ENCODE data around the gene HIPK1.
"Not testable (repeated sequence)": the region's sequence is repeated elsewhere in the genome, so short reads cannot be mapped to it uniquely, and the experiment has no call there.

HIPK1 gene

GRCh38 chr1:113945329-113945728 is 16.2 kb downstream of the HIPK1 start:
- DNase-seq (ENCODE audit: low spot score) = no peak

GRCh38 chr1:113946112-113946511 is 17.0 kb downstream of the HIPK1 start:
- DNase-seq (ENCODE audit: low spot score) = no peak

- no peak for DNase-seq (ENCODE audit: low spot score)
Observed at GRCh38 chr1:113946678-113947387, 17.7 kb downstream of the HIPK1 start.

GRCh38 chr1:113947388-113948107 is 18.4 kb downstream of the HIPK1 start:
- DNase-seq (ENCODE audit: low spot score) = no peak

GRCh38 chr1:113948151-113948550 is 19.0 kb downstream of the HIPK1 start:
- DNase-seq (ENCODE audit: low spot score) = not testable (repeated sequence)

GRCh38 chr1:113949007-113949406 is 19.9 kb downstream of the HIPK1 start:
- DNase-seq (ENCODE audit: low spot score) = no peak

GRCh38 chr1:113950908-113951307 is 21.8 kb downstream of the HIPK1 start:
- DNase-seq (ENCODE audit: low spot score) = no peak

- no peak for DNase-seq (ENCODE audit: low spot score)
Observed at GRCh38 chr1:113951719-113952118, 22.6 kb downstream of the HIPK1 start.

GRCh38 chr1:113957984-113958383 is 28.9 kb downstream of the HIPK1 start:
- no peak for DNase-seq (ENCODE audit: low spot score)

GRCh38 chr1:113958691-113959090 is 29.6 kb downstream of the HIPK1 start:
- no peak for DNase-seq (ENCODE audit: low spot score)

- DNase-seq (ENCODE audit: low spot score) = no peak
Observed at GRCh38 chr1:113963281-113963906, 34.3 kb downstream of the HIPK1 start.

- DNase-seq (ENCODE audit: low spot score) = no peak
Observed at GRCh38 chr1:113965703-113966412, 36.7 kb downstream of the HIPK1 start.

GRCh38 chr1:113972954-113973353 is 43.8 kb downstream of the HIPK1 start:
- no peak for DNase-seq (ENCODE audit: low spot score)

- peak; percentile 46 for DNase-seq (ENCODE audit: low spot score)
Observed at GRCh38 chr1:113975211-113975895, 46.2 kb downstream of the HIPK1 start.

GRCh38 chr1:113976609-113977278 is 47.6 kb downstream of the HIPK1 start:
- no peak for DNase-seq (ENCODE audit: low spot score)

- DNase-seq (ENCODE audit: low spot score) = no peak
Observed at GRCh38 chr1:113977906-113978305, 48.8 kb downstream of the HIPK1 start.

- DNase-seq (ENCODE audit: low spot score) = peak; percentile 56
Observed at GRCh38 chr1:113978863-113979702, 50.0 kb downstream of the HIPK1 start, which contains the start of gene OLFML3. Gene OLFML3 (plus strand): TSS chr1:113979474. CDS start chr1:113979517, 43 bp downstream.

GRCh38 chr1:113980110-113980509 is 51.0 kb downstream of the HIPK1 start:
- DNase-seq (ENCODE audit: low spot score) = no peak

- DNase-seq (ENCODE audit: low spot score) = no peak
Observed at GRCh38 chr1:113981962-113982931, 53.1 kb downstream of the HIPK1 start.

Measured in activated CD4-positive, alpha-beta T cell treated with anti-CD3 and anti-CD28 coated beads, Interleukin-2, Interleukin-4, amounts not matched to agents 100 ng/mL and 50 ng/mL, durations not matched to agents 16 hours and 8 hours (primary cell).